Esophagus (tissue), 2 donors: Measurements from ENCODE around the gene GIPC3. TPM values are rescaled to one million over a fixed set of nuclear protein-coding genes. Genes with fewer than 3 reads are reported as not detected.

Experiments used
- H3K27ac ChIP-seq, 2 donors: one replicate each; pipeline ENCODE4 v1.5.1; 2013; ENCODE audit warnings: low read depth in 2 of 2, mild to moderate bottlenecking in 2 of 2, inconsistent platforms in 1 of 2, low read length in 1 of 2, moderate library complexity in 1 of 2
- H3K27me3 ChIP-seq, 2 donors: one replicate each; pipeline ENCODE4 v1.6.1; 2013; ENCODE audit warnings: low read length in 2 of 2, control low read depth in 1 of 2, mild to moderate bottlenecking in 1 of 2; ENCODE audit not compliant: insufficient read depth in 2 of 2, control insufficient read depth in 1 of 2
- H3K36me3 ChIP-seq, 2 donors: one replicate each; pipeline ENCODE4 v1.6.1; 2013; ENCODE audit warnings: low read length in 1 of 2; ENCODE audit not compliant: control insufficient read depth in 2 of 2, insufficient read depth in 2 of 2
- H3K4me1 ChIP-seq, 2 donors: one replicate each; pipeline ENCODE4 v1.6.1; 2013; ENCODE audit warnings: low read length in 1 of 2; ENCODE audit not compliant: control insufficient read depth in 2 of 2, insufficient read depth in 2 of 2
- H3K4me3 ChIP-seq, 2 donors: one replicate each; pipeline ENCODE4 v1.5.1; 2013; ENCODE audit warnings: low read length in 2 of 2, mild to moderate bottlenecking in 2 of 2, low read depth in 1 of 2, moderate library complexity in 1 of 2
- H3K9me3 ChIP-seq, 2 donors: one replicate each; pipeline ENCODE4 v1.6.1; 2013; ENCODE audit warnings: mild to moderate bottlenecking in 2 of 2, low read depth in 1 of 2, low read length in 1 of 2, moderate library complexity in 1 of 2; ENCODE audit not compliant: control insufficient read depth in 2 of 2, insufficient read depth in 1 of 2
- WGBS, 2 donors: extraction: QIAGEN DNeasy Blood & Tissue Kit; methylation state at CpG; one replicate each; pipeline ENCODE4 v1.1.7; 2013; 5-methylcytosine and 5-hydroxymethylcytosine counted together
- polyA plus RNA-seq, 2 donors: library from polyadenylated mRNA; stranded (reverse); fragments of 200-250 nt; gene quantifications; one replicate each; pipeline ENCODE4 v1.2.3, GENCODE V29; 2013
- donor health status: healthy with polysubstance abuse.
- donor health status: Bipolar disorder and iron deficiency.

The GIPC3 gene
- polyA plus RNA-seq, 2 donors, result 0.53 to 0.57 TPM

DNA sequence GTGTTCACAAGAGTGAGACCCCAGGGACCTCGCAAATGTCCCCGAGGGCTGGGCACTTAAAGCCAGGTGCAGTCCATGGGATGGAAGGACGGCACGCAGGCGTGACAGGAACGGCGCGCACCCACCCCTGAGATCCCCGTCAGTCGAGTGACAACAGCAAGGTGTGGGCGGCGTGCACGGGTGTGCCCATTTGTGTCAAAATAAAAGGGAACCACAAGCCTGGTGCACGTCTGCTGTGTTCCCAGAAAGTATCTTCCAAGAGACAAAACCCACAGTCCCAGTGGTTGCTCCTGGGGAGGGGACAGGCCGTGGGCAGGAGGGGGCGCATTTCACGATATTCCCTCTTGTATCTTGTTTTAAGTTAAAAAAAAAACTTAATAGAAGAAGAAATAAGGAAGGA is 57.0 kb downstream of the GIPC3 start:
- Histone ChIP-seq H3K9me3 (no peaks in the 10 kb centered on the region), H3K27me3 (no peaks in the 10 kb centered on the region), H3K36me3 (peaks cover 0 to 42% of the 10 kb centered on the region in 2 donors), H3K27ac (no peak overlapping the region), H3K4me3 (no peak overlapping the region), H3K4me1 (peaks cover 0 to 4% of the 10 kb centered on the region in 2 donors)
- 91 to 92% methylated on average over 17 of the region's 17 CpGs for WGBS, 2 donors

Other genes with a start within 250 kb of the GIPC3 start
- 10 to 100 TPM; 15.4 to 48.1 TPM for gene NFIC, start 218.9 kb upstream of the GIPC3 start, polyA plus RNA-seq
- under 1 TPM; 0.02 to 0.29 TPM for gene SMIM24, start 105.0 kb upstream of the GIPC3 start, polyA plus RNA-seq
- gene SMIM44, start 102.0 kb upstream of the GIPC3 start, polyA plus RNA-seq, result not detected
- 10 to 100 TPM; 14.9 to 16.7 TPM for gene DOHH, start 84.8 kb upstream of the GIPC3 start, polyA plus RNA-seq
- 10 to 100 TPM; 23.0 to 28.0 TPM for gene FZR1, start 79.2 kb upstream of the GIPC3 start, polyA plus RNA-seq
- gene TEKTIP1, start 46.3 kb upstream of the GIPC3 start, polyA plus RNA-seq, result under 1 TPM; 0.08 to 0.41 TPM
- 10 to 100 TPM; 26.8 to 27.5 TPM for gene MFSD12, start 27.9 kb upstream of the GIPC3 start, polyA plus RNA-seq
- gene HMG20B, start 12.5 kb upstream of the GIPC3 start, polyA plus RNA-seq, result 10 to 100 TPM; 62.1 to 68.4 TPM
- gene TBXA2R, start 21.4 kb downstream of the GIPC3 start, polyA plus RNA-seq, result under 1 TPM; 0.59 to 0.64 TPM
- 10 to 100 TPM; 12.4 to 19.3 TPM for gene CACTIN, start 41.3 kb downstream of the GIPC3 start, polyA plus RNA-seq
- gene PIP5K1C, start 115.0 kb downstream of the GIPC3 start, polyA plus RNA-seq, result 10 to 100 TPM; 10.4 to 18.1 TPM
- gene TJP3, start 122.9 kb downstream of the GIPC3 start, polyA plus RNA-seq, result 100 to 1,000 TPM in 1 of 2 donors, 10 to 100 TPM in 1; 44.5 to 118 TPM
- gene APBA3, start 176.2 kb downstream of the GIPC3 start, polyA plus RNA-seq, result 10 to 100 TPM; 12.1 to 16.3 TPM
- gene MRPL54, start 177.2 kb downstream of the GIPC3 start, polyA plus RNA-seq, result 10 to 100 TPM; 80.0 to 83.8 TPM
- gene RAX2, start 186.8 kb downstream of the GIPC3 start, polyA plus RNA-seq, result not detected
- 1 to 10 TPM; 2.4 to 2.6 TPM for gene MATK, start 200.9 kb downstream of the GIPC3 start, polyA plus RNA-seq